Stimulated activated CD4-positive, alpha-beta T cell treated with anti-CD3 and anti-CD28 coated beads, TNF-alpha, amount 100 ng/mL, for 4 hours (primary cell): ENCODE results near the gene SHBG.
A peak's percentile ranks its signal among the peaks of the same experiment; 100 is the strongest.
"Not testable (repeated sequence)": the region's sequence is repeated elsewhere in the genome, so short reads cannot be mapped to it uniquely, and the experiment has no call there.

Experiments used
- DNase-seq, 3 experiments: peaks; one replicate each; pipeline ENCODE4 v3.0.0-alpha.2; 2020; ENCODE audit warnings: low read depth in 3 of 3

The SHBG gene

DNA sequence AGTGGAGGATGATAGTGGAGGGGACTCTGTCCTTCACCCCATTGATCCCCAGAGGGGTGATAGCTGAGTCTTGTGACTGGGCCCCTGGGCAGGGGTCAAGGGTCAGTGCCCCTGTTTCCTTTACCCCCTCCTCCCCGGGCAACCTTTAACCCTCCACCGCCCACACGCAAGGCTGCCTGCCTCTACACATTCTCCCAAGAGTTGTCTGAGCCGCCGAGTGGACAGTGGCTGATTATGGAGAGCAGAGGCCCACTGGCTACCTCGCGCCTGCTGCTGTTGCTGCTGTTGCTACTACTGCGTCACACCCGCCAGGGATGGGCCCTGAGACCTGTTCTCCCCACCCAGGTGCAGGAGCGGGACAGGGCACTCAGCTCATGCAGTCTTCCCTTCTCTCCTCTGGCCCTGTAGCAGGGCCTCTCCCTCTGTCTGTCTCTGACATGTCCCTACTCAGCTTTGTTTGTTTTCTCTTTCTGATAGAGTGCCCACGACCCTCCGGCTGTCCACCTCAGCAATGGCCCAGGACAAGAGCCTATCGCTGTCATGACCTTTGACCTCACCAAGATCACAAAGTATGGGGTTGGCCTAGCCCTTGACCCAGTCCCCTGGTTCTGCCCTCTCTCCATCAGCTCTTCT is at the start of gene SHBG:
Gene SHBG (plus strand): TSS at position 197 of the 633 bp plus-strand sequence. CDS start 38 bp downstream, at position 235.
- no peak for DNase-seq

DNA sequence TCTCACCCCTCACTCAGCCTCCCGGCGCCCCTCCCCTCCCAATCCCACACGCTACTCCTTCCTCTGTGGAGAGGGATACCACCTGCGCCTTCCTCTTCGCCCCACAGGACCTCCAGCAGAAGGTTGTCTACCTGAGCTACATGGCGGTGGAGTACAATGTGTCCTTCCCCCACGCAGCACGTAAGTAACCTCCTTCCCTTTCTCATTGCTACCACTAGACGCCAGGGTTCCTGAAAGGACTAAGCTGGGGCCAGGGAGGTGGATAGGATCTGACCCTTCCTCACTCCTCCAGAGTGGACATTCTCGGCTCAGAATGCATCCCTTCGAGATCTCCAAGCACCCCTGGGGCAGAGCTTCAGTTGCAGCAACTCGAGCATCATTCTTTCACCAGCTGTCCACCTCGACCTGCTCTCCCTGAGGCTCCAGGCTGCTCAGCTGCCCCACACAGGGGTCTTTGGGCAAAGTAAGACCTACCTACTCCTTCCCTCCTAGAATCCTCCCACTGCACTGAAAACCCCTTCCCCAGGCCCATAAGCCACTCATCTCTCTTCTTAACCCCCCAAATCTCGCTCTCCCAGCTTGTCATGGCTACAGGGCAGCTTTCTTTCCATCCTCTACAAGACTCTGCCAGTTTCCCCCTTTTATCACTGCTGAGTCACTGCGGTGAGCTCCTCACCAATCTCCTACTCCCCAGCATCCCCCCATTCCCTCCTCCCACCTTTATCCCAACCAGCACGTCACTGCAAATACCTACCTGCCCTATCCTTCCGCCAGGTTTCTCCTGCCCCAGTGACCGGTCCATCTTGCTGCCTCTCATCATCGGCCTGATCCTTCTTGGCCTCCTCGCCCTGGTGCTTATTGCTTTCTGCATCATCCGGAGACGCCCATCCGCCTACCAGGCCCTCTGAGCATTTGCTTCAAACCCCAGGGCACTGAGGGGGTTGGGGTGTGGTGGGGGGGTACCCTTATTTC is 49.0 kb upstream of the SHBG start:
- DNase-seq: no peak

- no peak for DNase-seq
Measured at GRCh38 chr17:7582396-7583252, 47.3 kb upstream of the SHBG start.

DNA sequence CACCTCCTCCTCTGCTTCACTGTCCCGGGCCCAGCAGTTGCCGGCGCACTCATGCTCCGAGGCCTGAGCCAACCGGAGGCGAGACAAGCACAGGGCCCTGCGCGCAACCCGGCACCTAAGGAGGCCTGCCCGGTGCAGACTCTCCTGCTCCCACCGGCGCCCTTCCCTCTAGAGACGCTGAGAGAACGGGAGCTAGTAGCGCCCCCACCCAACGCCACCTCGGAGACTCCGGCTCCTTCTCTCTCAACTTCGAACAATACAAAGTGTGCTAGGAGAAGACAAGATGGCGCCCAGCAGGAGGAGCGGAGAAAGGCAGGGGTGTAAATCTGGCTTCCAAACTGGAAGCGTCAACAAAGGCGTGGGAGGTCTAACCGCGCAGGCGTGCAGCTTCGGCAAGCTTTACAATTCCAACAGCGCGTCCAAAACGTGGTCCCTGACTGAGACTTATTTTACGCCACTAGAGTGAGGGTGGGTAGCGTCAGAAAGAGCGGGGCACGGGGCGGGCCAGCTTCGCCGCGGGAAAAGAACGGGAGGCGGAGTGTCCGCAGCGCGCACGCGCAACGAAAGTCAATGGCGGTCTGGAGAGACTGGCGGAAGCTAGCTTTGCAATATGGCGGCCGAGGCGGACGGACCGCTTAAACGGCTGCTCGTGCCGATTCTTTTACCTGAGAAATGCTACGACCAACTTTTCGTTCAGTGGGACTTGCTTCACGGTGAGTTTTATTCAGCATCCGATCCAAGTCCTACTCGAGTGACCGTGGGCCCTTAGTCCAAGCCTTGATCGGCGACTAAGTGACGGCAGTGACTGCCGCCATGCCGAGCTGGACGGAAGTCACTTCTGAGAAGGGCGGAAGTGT is 46.5 kb upstream of the SHBG start, which contains the start of gene MPDU1:
Gene MPDU1 (plus strand): TSS at position 600 of the 857 bp plus-strand sequence. CDS start 11 bp downstream, at position 611.
- peak; percentile 83 to 89 (median 89) for DNase-seq

DNA sequence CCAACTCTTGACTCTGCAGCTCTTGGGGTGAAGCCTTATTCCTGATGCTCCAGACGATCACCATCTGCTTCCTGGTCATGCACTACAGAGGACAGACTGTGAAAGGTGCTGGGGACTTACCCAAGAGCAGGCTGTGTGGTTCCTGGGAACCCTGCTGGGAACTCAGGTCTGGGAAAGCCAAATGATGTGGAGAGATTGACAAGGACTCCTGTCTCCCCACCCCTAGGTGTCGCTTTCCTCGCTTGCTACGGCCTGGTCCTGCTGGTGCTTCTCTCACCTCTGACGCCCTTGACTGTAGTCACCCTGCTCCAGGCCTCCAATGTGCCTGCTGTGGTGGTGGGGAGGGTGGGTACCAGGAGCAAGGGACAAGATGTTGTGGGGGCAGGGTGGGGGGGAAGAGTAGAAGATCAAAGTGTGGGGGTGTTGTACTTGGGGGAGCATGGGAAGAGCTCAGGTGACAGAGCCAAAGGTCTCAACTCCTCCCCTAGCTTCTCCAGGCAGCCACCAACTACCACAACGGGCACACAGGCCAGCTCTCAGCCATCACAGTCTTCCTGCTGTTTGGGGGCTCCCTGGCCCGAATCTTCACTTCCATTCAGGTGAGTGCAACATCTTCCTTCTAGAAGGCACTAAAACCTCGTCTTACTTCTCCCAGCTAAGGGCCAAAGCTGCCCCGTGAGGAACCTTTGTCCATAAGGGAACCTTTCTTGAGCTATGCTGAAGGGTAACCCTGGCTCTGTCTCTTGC is 43.1 kb upstream of the SHBG start:
- DNase-seq: no peak

DNA sequence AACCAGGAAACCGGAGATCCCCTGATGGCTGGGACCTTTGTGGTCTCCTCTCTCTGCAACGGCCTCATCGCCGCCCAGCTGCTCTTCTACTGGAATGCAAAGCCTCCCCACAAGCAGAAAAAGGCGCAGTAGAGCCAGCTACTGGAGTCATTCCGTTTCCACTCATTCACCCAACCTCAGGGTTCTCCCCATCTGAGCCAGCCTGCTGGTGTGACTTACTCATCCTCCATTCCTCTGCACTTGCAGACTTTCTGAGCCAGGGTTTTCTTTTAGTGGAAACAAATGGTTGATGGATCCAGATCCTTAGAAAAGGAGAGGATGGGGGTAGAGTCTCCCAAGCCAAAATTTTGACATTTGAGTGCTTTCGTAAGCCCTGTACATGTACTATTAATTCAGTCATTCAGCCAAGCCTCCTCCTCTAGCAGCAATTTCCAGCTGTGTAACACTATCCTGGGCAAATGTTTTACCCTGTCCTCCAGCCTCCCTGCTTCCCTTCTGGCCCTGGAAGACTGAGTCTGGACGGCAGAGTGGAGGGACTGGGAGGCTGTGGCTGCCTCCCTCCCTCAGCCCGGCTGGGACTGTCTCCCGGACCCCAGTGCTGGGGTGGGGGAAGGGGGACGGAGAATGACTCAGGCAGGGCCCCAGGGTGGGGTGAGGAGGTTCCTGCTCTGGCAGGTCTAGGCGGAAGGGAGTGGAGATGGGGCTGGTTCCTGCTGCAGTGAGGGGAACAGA is 42.3 kb upstream of the SHBG start:
- DNase-seq: no peak

GRCh38 chr17:7588553-7589203 is 41.3 kb upstream of the SHBG start:
- no peak for DNase-seq

DNA sequence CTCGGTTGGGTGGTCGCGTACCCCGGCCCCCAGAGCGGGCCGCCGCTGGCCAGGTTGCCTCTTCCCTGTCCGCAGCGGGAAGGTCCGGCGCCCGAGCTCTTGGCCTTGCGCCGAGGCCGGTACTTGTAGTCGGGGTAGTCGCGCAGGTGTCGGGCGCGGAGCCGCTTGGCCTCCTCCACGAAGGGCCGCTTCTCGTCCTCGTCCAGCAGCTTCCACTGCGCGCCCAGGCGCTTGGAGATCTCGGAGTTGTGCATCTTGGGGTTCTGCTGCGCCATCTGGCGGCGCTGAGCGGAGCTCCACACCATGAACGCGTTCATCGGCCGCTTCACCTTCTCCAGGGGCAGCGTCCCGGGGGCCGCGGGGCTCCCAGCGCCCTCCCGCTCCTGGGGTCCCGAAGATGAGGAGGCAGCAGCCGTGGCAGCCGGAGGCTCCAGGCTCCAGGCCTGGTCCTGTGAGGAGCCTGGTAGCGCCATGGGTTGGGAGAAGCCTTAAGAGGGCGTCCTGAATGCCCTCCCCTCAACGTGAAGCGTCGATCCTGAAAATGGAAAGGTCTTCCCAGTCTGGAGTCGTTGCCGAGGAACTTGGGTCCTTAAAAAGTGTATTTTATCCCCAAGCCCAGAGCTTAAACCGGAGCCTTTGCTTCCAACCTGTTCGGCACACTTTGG is 40.6 kb upstream of the SHBG start:
- peak in 2 of 3 experiments; percentile 45 to 49 for DNase-seq

- DNase-seq: no peak
Measured at GRCh38 chr17:7589891-7590691, 39.8 kb upstream of the SHBG start, which contains the start of gene SOX15. Gene SOX15 (minus strand): TSS chr17:7590094. CDS start chr17:7589676, 418 bp downstream.

- no peak for DNase-seq
Measured at GRCh38 chr17:7590743-7591142, 39.2 kb upstream of the SHBG start.

DNA sequence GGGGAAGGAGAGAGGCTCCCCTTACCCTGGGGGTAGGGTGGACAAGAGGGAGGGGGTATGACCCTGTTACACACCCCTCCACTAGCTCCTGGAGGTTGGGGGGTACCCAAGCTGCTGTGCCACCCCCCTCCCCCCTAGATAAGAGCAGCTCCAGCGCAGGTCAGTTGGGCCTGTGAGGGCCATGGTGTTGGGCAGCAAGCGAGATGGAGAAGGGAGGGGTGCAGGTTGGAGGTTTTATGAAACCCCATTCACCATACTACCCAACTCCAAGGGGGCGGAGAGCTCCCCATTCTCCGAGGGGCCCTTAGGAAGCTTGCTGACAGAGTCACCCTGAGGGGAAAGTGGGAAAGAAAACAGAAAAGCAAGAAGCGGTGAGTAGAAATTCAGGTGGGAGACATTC is 38.3 kb upstream of the SHBG start:
- DNase-seq: no peak

DNA sequence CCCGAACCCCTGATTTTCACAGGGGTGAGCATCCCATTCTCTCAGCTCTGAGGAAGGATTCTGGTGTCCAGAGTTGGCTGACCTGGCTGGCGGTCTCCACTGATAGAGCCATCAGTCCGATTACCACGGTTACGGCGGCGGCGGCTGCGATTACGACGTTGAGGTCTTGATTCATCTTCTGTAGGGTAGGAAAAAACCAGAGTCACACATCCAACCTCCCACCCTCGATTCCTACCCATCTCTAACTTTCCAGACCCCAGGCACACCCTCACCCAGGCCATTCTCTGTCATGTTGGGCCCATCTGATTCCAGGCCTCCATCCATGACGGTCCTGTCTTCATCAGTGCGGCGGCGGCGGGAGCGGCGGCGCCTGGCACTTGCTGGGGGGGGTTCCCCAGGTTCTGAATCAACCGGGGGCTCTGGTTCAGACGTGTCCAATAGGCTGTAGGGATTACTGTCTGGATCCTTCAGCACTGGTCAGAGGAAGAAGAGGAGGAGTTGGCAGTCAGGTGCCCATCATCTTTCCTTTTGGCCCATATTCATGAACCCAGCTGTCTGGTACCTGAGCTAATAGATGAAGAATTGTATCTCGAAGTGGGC is 37.4 kb upstream of the SHBG start:
- DNase-seq: no peak

- no peak for DNase-seq
Measured at GRCh38 chr17:7593296-7593695, 36.6 kb upstream of the SHBG start.

- DNase-seq: not testable (repeated sequence)
Measured at GRCh38 chr17:7597561-7597960, 32.4 kb upstream of the SHBG start.

DNA sequence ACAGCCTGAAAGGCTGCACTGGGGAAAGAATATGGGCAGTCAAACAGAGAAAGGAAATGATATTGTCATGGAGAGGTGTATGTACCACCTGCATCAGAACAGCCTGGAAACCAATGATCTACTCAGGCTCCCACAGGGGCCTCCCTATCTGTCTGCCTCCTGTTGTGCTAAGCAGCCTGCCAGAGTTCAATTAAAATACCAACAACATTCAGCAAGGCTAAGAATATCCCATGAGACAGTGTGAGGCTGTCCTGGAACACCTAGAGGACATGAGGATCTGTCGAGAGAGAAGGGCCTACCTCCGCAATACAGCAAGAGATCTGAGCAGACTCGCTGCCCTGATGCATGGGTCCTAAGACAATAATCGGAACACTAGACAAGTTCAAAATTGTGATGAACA is 23.7 kb upstream of the SHBG start:
- no peak for DNase-seq

- DNase-seq: no peak
Measured at GRCh38 chr17:7610641-7611040, 19.3 kb upstream of the SHBG start.
